Measurements from ENCODE around the gene MYF6.
"Not testable (repeated sequence)": the region's sequence is repeated elsewhere in the genome, so short reads cannot be mapped to it uniquely, and the experiment has no call there.

The MYF6 gene

DNA sequence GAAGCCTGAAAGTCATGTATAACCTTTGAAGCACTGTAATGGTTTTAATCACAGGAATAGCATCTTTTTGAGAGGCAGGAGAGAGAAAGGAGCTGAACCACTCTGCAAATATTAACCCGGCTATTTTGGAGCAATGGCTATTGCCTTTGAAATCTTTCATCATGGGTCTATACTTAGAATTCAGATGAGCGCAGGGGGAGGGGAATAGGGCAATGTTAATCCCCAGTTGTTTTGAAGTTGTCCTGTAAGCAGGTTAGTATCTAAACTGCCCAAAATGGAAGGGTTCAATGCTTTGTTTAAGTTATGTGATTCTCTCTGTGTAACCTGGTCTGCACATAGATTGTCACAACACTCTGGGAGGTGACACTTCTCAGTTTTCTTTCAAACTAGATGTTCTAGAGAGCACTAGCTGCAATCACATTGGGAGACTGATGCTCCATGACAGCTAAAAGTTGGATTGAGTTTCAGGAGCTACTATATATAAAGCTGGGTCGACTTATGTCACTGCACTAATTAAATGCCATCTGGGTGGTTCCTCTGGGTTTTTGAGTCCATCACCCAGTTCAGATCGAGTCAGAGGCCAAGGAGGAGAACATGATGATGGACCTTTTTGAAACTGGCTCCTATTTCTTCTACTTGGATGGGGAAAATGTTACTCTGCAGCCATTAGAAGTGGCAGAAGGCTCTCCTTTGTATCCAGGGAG lies at the start of gene MYF6:
MYF6 (plus strand) TSS at position 509 of the 704 bp plus-strand sequence; CDS start at position 595, 86 bp downstream.
- no peak for FAIRE-seq

DNA sequence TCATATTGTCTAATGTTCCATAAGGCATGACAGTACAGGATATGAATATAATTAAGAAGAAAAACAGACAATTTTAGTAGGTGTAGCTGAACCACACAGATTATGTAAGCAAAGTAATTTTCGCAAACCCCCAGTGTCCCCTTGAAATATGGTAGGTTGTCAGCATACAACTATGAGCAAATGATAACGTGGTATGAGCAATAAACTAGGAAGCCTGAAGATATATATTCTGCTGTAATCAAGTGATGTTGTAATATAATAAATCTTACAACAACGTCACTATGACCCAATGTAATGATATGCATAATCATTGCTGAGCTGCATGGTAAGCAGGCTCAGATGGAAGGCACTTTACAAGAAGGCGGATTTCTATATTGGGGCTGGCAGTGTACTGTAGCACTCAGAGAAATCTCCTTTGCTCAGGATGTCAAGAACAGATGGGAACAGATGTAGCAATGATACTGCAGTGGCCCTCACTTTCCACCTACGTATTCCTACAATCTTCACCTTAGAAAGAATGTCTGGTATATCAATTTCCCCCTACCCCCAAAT lies 47.8 kb upstream of the MYF6 start:
- FAIRE-seq: no peak

GRCh38 chr12:80662586-80662985 lies 44.8 kb upstream of the MYF6 start:
- FAIRE-seq: no peak

DNA sequence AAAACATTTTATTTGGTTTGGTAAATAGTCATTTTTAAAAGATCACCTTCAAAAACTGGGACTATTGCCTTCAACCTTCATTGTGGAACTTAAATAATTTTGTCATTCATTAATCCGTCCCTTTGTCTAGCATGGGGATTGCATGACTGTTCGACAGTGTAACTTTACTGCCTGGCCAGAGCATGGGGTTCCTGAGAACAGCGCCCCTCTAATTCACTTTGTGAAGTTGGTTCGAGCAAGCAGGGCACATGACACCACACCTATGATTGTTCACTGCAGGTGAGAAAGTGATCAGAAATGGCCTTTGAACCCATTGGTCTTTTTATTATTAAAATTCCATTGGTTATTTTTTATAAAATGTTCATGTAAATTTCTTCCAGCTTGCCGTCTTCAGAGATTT lies 37.2 kb upstream of the MYF6 start:
- no peak for FAIRE-seq

DNA sequence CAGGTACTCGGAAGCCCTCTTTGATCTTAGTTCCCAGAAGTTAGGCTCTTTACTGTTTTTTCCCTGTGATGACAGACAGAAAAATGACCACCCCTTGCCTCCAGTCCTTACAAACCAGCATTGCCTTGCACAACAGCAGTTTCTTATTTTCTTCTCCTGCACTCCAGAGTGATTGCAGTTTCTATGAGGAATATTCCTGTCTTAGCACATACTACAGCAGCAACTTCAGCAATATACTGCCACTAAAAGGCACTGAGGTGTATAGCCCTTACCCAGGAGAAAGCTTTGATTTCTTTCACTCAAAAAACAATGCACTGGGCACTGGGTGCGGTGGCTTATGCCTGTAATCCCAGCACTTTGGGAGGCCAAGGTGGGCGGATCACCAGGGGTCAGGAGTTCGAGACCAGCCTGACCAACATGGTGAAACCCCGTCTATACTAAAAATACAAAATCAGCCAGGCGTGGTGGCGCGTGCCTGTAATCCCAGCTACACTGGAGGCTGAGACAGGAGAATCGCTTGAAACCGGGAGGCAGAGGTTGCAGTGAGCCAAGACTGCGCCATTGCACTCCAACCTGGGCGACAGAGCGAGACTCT lies 31.3 kb upstream of the MYF6 start:
- not testable (repeated sequence) for FAIRE-seq

DNA sequence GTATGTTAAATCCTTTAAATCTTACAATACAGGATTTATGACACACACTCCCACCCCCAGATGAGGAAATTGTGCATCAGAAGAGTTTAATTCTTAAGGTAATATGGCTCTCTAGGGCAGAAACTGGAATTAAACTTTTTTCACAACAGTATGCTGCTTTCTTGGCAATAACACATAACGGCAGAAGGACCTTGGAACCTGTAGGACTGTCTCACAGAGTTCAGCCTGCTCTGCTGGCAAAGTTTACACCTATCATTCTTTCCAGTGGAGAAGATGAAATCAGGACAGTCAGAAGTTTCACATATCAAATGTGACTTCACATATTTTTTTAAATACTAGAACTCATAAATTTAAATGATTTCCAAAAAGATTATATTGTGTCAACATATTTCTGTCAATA lies 30.6 kb upstream of the MYF6 start:
- FAIRE-seq: no peak

DNA sequence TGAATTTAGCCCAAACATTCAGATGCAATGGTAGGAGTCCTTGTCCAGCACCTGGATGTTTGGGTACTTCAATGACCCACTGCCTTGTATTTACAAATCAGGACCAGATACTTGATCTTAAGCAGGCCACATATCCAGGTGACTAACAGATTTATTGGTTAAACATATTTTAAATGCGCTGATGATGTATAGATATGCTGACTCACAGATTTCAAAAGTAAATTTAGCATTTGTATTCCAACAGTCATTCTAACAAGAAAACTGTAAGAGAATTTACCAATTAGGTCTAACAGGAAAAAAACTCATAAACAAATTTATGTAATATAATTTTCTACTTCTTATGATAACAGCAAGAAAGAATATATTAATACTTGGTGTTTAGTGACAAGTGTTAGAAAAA lies 29.4 kb upstream of the MYF6 start:
- FAIRE-seq: no peak

DNA sequence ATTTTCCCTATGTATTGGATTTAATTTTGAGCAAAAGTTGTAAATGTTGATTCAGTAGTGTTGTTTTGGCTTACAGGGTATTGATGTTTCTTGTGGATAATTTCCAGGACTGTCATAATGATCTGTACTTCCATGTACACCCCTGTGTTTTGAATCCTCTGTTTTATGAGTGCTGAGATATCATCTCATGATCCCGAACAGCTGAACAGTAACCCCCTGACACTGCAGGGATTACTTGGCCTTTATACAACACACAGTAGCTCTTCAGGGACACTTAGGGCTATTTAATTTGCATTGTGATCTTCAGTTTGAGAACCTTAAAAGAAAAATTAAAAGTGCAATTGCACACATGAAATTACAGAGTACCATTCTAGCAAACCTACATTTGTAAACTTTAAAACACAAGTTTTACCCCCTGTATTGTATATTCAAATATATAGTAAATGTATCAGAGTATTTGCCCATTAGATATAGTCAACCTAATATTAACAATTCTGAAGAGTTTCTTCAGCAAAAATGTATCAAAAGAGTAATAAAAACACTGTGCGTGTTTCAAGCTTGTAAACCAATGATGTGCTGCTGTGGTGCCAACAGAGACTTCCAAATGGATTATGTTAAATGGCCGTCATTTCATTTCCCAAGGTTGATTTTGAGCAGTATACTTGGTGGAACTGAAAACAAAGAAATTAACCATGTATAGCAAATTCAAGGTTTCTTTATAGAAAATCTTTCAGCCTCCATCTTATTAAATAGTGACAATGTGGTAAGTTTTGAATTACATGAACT lies 27.9 kb upstream of the MYF6 start:
- no peak for FAIRE-seq

DNA sequence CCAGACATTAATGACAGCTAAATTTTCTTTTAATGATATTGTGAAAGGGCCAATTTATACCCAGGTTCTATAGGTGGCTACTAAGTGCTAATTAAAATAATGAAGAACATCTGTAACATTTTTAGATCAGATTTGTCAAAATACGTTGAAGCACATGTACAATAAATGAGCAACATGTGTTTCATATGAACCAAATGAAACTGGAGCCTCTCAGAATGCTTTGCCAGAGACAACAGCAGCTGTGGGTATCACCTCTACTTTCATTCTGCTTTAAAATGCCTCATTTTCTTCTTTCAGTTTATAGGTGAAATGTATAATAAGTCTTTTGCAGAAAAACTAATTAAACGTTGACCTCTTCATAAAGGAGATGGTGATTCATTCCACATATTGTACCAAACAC lies 26.1 kb upstream of the MYF6 start:
- FAIRE-seq: no peak

DNA sequence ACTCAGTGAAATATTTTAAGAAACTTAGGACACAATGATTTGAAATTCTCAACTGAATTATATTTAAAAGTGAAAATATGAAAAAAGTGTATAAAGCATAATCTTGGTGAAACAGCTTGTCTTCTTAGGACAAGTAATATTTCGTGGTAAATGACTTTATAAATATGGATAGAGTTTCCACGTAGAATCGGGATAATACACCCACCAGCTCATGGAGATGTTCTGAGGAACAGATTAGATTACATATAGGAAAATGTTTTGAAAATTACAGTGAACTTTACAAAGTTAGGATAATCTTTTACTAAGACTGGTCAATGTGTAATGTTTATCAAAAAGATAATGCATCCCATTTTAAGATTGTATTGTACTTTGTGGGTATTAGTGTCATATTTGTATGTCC lies 25.6 kb upstream of the MYF6 start:
- no peak for FAIRE-seq

GRCh38 chr12:80684077-80684495 lies 23.3 kb upstream of the MYF6 start:
- no peak for FAIRE-seq

DNA sequence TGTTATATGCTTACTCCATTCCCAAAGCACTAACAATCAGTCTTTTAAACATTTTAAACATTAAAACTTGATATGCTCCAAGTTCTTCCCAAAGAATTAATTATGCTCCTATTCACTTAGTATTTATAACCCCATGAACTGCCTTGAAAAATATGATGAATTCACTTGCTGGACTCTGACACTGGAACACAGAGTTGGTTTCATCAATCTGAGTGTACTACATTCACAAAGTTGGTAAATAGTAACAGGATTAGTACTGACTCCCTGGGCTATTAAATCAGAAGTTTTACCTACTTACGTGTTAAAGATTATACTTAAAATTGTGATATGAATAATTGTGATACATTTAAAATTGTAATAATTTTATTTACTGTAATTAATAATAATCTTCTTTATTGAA lies 17.3 kb upstream of the MYF6 start:
- no peak for FAIRE-seq

DNA sequence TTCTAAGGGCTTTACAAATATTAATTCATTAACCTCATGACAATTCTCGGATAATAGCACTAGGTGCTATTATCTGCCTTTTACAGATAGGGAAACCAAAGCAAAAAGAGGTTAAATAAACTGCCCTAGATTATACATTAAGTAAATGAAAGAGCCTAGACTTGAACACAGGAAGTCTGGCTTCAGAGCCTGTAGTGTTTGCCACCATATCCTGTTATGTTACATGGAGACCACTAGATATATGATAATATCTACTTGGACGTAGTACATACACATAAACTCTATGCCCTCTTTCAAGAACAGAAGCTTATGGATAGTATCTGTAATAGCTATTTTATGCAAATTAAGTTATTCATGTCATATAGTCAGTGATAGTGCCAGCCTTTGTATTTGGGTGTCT lies 16.9 kb upstream of the MYF6 start:
- FAIRE-seq: no peak

GRCh38 chr12:80692114-80692513 lies 15.3 kb upstream of the MYF6 start:
- FAIRE-seq: no peak

GRCh38 chr12:80697270-80697887 lies 10.1 kb upstream of the MYF6 start:
- FAIRE-seq: no peak

- no peak for FAIRE-seq
Measured at GRCh38 chr12:80698256-80698655, 9.2 kb upstream of the MYF6 start.

GRCh38 chr12:80698847-80699542 lies 8.4 kb upstream of the MYF6 start:
- FAIRE-seq: no peak

GRCh38 chr12:80700327-80700726 lies 7.1 kb upstream of the MYF6 start:
- FAIRE-seq: no peak

- no peak for FAIRE-seq
Measured at GRCh38 chr12:80701388-80701787, 6.0 kb upstream of the MYF6 start.

GRCh38 chr12:80702889-80703805 lies 4.3 kb upstream of the MYF6 start:
- no peak for FAIRE-seq

- no peak for FAIRE-seq
Measured at GRCh38 chr12:80704420-80704819, 3.0 kb upstream of the MYF6 start.
